GM12875 (cell line): ENCODE results near the gene NPRL2.
A peak's percentile ranks its signal among the peaks of the same experiment; 100 is the strongest.

ENCODE experiments used
- H3K4me3 ChIP-seq: one replicate; pipeline ENCODE4 v1.5.1; 2011; ENCODE audit warnings: low read depth, low read length, control low read depth
- CTCF ChIP-seq: IDR thresholded peaks from 2 replicates; pipeline ENCODE4 v1.5.1; 2011; ENCODE audit warnings: low read depth, mild to moderate bottlenecking, control low read depth, inconsistent platforms, low read length, moderate library complexity, borderline replicate concordance; ENCODE audit not compliant: insufficient read depth

NPRL2 gene

GRCh38 chr3:50322115-50322385 is 28.5 kb downstream of the NPRL2 start:
- no peak for TF ChIP-seq CTCF
- H3K4me3 ChIP-seq, result peak overlapping the region; percentile 87

GRCh38 chr3:50321336-50322114 is 29.1 kb downstream of the NPRL2 start:
- H3K4me3 ChIP-seq, result peak overlapping the region; percentile 87
- TF ChIP-seq CTCF, result peak; percentile 63

- no peak for TF ChIP-seq CTCF
- H3K4me3 ChIP-seq, result peak overlapping the region; percentile 87
Observed at GRCh38 chr3:50320853-50321335, 29.7 kb downstream of the NPRL2 start.

- TF ChIP-seq CTCF, result no peak
- peak overlapping the region; percentile 87 for H3K4me3 ChIP-seq
Observed at GRCh38 chr3:50319894-50320625, 30.5 kb downstream of the NPRL2 start.

GRCh38 chr3:50319181-50319893 is 31.2 kb downstream of the NPRL2 start:
- TF ChIP-seq CTCF, result no peak
- H3K4me3 ChIP-seq, result no peak overlapping the region

GRCh38 chr3:50318615-50319014 is 32.0 kb downstream of the NPRL2 start:
- no peak for TF ChIP-seq CTCF
- no peak overlapping the region for H3K4me3 ChIP-seq
